ENCODE results near the gene ARHGAP25.

Gene ARHGAP25

DNA sequence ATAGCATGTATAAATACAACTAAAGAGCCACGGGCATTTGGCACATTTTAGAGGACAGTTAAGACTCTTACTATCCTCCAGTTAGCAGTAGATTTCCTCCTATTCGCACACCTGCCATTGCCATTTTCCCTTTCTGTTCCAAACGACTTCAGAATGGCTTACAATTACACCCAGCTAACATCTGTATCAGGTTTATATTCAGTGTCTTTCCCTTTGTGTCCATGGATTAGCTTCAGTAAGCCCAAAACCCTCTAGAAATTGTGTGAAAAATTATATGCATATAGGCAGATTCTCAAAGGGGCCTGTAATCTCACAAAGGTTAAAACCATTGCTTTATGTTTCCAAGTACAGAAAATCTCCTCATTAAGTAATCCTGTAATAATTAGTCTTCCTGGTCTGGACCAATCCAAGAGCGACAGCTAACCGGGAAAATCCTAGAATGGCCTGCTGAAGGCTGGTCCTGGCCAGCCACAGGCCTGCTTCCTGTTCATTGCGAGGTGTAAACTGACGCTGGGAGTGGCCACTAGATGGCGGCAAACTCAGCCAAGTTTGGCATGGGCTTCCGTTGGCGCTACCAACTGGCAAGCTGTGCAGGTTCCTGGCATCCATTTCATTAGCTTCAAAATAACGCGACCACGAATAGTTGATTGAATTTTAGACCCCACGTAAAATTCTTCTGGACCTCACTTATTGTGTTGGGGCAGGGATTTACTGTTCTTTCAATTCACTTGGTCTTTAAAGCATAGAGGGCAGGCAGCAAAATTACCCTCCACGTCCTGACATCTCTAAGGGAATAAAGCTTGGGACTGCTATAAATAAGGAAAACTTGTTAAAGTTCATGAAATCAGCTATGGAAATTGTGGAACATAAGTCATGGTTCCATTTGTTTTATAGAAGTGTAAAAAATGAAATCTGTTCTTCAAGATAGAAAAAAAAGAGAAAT, 17.1 kb downstream of the ARHGAP25 start:
- Histone ChIP-seq H3K36me3 (ENCODE audit: control insufficient read depth, insufficient read depth, low read length) (no peaks in the 10 kb centered on the region), H3K27me3 (ENCODE audit: control insufficient read depth, insufficient read depth, low read length) (no peaks in the 10 kb centered on the region), H2AFZ (peak overlapping the region; percentile 28), H3K4me2 (ENCODE audit: low read length) (peak overlapping the region; percentile 39), H3K4me3 (ENCODE audit: low read depth, low read length) (no peak overlapping the region), H3K9ac (no peak overlapping the region), H3K9me3 (ENCODE audit: control insufficient read depth, low read length) (no peaks in the 10 kb centered on the region), H3K79me2 (no peaks in the 10 kb centered on the region), H3K4me1 (no peaks in the 10 kb centered on the region), H3K27ac (no peak overlapping the region)
- TF ChIP-seq, protein P1, sequence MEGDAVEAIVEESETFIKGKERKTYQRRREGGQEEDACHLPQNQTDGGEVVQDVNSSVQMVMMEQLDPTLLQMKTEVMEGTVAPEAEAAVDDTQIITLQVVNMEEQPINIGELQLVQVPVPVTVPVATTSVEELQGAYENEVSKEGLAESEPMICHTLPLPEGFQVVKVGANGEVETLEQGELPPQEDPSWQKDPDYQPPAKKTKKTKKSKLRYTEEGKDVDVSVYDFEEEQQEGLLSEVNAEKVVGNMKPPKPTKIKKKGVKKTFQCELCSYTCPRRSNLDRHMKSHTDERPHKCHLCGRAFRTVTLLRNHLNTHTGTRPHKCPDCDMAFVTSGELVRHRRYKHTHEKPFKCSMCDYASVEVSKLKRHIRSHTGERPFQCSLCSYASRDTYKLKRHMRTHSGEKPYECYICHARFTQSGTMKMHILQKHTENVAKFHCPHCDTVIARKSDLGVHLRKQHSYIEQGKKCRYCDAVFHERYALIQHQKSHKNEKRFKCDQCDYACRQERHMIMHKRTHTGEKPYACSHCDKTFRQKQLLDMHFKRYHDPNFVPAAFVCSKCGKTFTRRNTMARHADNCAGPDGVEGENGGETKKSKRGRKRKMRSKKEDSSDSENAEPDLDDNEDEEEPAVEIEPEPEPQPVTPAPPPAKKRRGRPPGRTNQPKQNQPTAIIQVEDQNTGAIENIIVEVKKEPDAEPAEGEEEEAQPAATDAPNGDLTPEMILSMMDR (IDR thresholded peaks at IDR 0.05) = peak; percentile 94

DNA sequence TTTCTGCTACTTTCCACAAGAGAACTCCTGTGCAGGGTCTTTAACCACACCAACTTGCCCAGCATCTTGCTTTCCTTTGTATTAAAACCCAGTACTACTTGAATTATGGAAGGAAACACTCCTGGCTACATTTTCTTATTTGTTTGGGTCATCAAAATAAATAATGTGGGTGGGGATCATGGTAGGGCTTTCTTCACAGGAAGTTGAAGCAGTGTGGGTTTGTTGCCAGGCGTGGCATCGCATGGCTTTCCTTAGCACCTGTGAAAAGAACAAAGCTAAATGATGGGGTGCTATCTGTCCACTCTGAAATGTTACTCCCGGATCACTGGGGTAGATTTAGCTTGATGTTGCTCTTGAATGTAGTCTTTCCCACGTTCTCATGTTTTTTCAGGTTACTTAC, 18.7 kb downstream of the ARHGAP25 start:
- H3K79me2 ChIP-seq = no peaks in the 10 kb centered on the region
- no peaks in the 10 kb centered on the region for H3K27me3 ChIP-seq (ENCODE audit: control insufficient read depth, insufficient read depth, low read length)
- H3K4me1 ChIP-seq = no peaks in the 10 kb centered on the region
- no peak overlapping the region for H3K4me3 ChIP-seq (ENCODE audit: low read depth, low read length)
- no peaks in the 10 kb centered on the region for H3K9me3 ChIP-seq (ENCODE audit: control insufficient read depth, low read length)
- TF ChIP-seq, protein P1 (IDR thresholded peaks at IDR 0.05) = no peak
- no peak overlapping the region for H3K9ac ChIP-seq
- no peak overlapping the region for H3K4me2 ChIP-seq (ENCODE audit: low read length)
- H3K27ac ChIP-seq = no peak overlapping the region
- no peak overlapping the region for H2AFZ ChIP-seq
- no peaks in the 10 kb centered on the region for H3K36me3 ChIP-seq (ENCODE audit: control insufficient read depth, insufficient read depth, low read length)

DNA sequence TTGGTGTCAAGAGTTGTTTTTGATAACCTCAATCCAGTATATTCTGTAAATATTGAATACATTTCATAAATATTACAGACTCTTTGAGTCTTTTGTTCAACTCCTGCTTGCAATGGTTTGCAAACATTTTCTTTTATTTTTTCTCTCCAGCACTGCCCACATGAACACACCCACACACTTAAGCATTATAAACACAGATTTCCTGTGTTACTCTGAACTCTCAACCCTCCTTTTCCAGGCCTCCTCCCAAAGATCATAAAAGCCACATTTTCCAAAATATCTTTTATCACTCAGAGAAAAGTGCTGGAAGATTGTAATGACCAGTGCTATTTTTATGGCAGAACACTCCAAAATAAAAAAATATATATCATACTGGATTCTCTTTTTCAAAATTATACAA, 20.5 kb downstream of the ARHGAP25 start:
- Histone ChIP-seq H3K27me3 (ENCODE audit: control insufficient read depth, insufficient read depth, low read length) (no peaks in the 10 kb centered on the region), H3K36me3 (ENCODE audit: control insufficient read depth, insufficient read depth, low read length) (no peaks in the 10 kb centered on the region), H3K27ac (no peak overlapping the region), H2AFZ (no peak overlapping the region), H3K4me3 (ENCODE audit: low read depth, low read length) (no peak overlapping the region), H3K9ac (no peak overlapping the region), H3K4me1 (no peaks in the 10 kb centered on the region), H3K4me2 (ENCODE audit: low read length) (no peak overlapping the region), H3K79me2 (no peaks in the 10 kb centered on the region), H3K9me3 (ENCODE audit: control insufficient read depth, low read length) (no peaks in the 10 kb centered on the region)
- TF ChIP-seq, protein P1 (IDR thresholded peaks at IDR 0.05) = no peak

DNA sequence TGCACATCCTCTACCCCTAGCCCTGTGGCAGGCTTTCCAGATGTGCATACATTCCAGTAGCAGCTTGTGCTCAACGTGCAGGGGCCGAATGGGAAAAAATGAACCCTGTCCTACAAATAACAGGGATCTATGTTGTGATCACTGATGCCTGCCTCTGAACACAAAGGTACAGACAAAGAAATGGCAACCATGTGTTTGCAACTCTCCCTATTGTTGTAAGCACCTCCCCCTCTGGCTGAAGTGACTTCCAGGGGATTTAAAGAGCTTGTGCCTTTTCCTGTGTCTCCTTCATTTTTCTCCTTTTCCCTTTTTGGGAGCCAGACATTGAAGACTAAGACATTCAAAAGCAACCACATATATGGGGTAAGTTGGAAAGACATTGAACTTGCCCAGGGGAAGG, 21.6 kb downstream of the ARHGAP25 start:
- no peaks in the 10 kb centered on the region for H3K27me3 ChIP-seq (ENCODE audit: control insufficient read depth, insufficient read depth, low read length)
- no peak overlapping the region for H3K4me2 ChIP-seq (ENCODE audit: low read length)
- H3K4me3 ChIP-seq (ENCODE audit: low read depth, low read length) = no peak overlapping the region
- H3K36me3 ChIP-seq (ENCODE audit: control insufficient read depth, insufficient read depth, low read length) = no peaks in the 10 kb centered on the region
- H3K9me3 ChIP-seq (ENCODE audit: control insufficient read depth, low read length) = no peaks in the 10 kb centered on the region
- H3K27ac ChIP-seq = no peak overlapping the region
- TF ChIP-seq, protein P1 (IDR thresholded peaks at IDR 0.05) = no peak
- H3K4me1 ChIP-seq = no peaks in the 10 kb centered on the region
- no peaks in the 10 kb centered on the region for H3K79me2 ChIP-seq
- no peak overlapping the region for H3K9ac ChIP-seq
- no peak overlapping the region for H2AFZ ChIP-seq

DNA sequence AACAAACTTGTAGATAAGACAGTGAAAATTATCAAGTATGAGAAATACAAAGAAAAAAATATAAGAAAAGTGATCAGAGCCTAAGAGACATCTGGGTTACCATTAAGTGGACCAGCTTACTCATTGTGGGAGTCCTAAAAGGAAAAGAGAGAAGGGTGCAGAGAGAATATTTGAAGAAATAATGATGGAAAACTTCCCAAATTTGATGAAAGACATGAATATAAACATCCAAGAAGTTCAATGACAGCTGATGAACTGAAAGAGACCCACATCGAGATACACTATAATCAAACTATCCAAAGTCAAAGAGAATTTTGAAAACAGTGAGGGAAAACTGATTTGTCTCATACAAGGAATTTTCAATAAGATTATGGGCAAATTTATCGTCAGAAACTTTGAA, 22.5 kb downstream of the ARHGAP25 start:
- no peak overlapping the region for H3K27ac ChIP-seq
- no peaks in the 10 kb centered on the region for H3K79me2 ChIP-seq
- H2AFZ ChIP-seq = no peak overlapping the region
- H3K9me3 ChIP-seq (ENCODE audit: control insufficient read depth, low read length) = no peaks in the 10 kb centered on the region
- no peaks in the 10 kb centered on the region for H3K4me1 ChIP-seq
- no peak overlapping the region for H3K4me2 ChIP-seq (ENCODE audit: low read length)
- no peak overlapping the region for H3K4me3 ChIP-seq (ENCODE audit: low read depth, low read length)
- H3K9ac ChIP-seq = no peak overlapping the region
- no peaks in the 10 kb centered on the region for H3K36me3 ChIP-seq (ENCODE audit: control insufficient read depth, insufficient read depth, low read length)
- H3K27me3 ChIP-seq (ENCODE audit: control insufficient read depth, insufficient read depth, low read length) = no peaks in the 10 kb centered on the region
- TF ChIP-seq, protein P1 (IDR thresholded peaks at IDR 0.05) = no peak
